HepG2 (cell line): Measurements from ENCODE around the gene SYS1. TPM values are rescaled to one million over a fixed set of nuclear protein-coding genes. Genes with fewer than 3 reads are reported as not detected.

Experiments used
- CBX5 ChIP-seq: sonication (generic); formaldehyde crosslinking; IDR thresholded peaks from 2 replicates; pipeline ENCODE4 v1.4.0; 2020; ENCODE audit warnings: missing genetic modification reagents, borderline replicate concordance
- ESRRA ChIP-seq: sonication (generic); formaldehyde crosslinking; IDR thresholded peaks from 2 replicates; pipeline ENCODE4 v1.5.1; 2020; ENCODE audit warnings: mild to moderate bottlenecking, low read depth, missing genetic modification reagents
- HDAC1 ChIP-seq: sonication (generic); formaldehyde crosslinking; IDR thresholded peaks from 2 replicates; pipeline ENCODE4 v1.5.1; 2020; ENCODE audit warnings: mild to moderate bottlenecking, missing genetic modification reagents
- IRF2 ChIP-seq: IDR thresholded peaks from 2 replicates; pipeline ENCODE4 v1.6.1; 2018; ENCODE audit warnings: missing genetic modification reagents, missing compliant biosample characterization
- KDM5B ChIP-seq: sonication (generic); formaldehyde crosslinking; IDR thresholded peaks from 2 replicates; pipeline ENCODE4 v1.4.0; 2020; ENCODE audit warnings: missing genetic modification reagents, mild to moderate bottlenecking, borderline replicate concordance
- MAFF ChIP-seq: IDR thresholded peaks from 2 replicates; pipeline ENCODE4 v1.6.1; 2011; ENCODE audit warnings: low read depth, low read length, improper control_type of control experiment
- MAFK ChIP-seq, 2 experiments: IDR thresholded peaks in 1 of 2; conservative IDR thresholded peaks in 1 of 2; 2 replicates each; pipeline ENCODE4 v1.6.1; 2011; ENCODE audit warnings: improper control_type of control experiment in 2 of 2, low read length in 2 of 2
- MATR3 ChIP-seq: sonication (generic); formaldehyde crosslinking; IDR thresholded peaks from 2 replicates; pipeline ENCODE4 v1.4.0; 2020; ENCODE audit warnings: missing genetic modification reagents
- MEIS2 ChIP-seq: sonication (generic); formaldehyde crosslinking; IDR thresholded peaks from 2 replicates; pipeline ENCODE4 v1.9.0; 2021; ENCODE audit warnings: mild to moderate bottlenecking, missing genetic modification reagents
- POGZ ChIP-seq: sonication (generic); formaldehyde crosslinking; IDR thresholded peaks from 2 replicates; pipeline ENCODE4 v1.4.0; 2020; ENCODE audit warnings: mild to moderate bottlenecking, missing genetic modification reagents
- POLR2G ChIP-seq: fragments of 200-400 bp; formaldehyde crosslinking; IDR thresholded peaks from 2 replicates; pipeline ENCODE4 v1.6.1; 2018; ENCODE audit warnings: mild to moderate bottlenecking, low read depth, low read length, moderate library complexity
- RAD21 ChIP-seq: fragments of 450-650 bp; formaldehyde crosslinking; IDR thresholded peaks from 2 replicates; pipeline ENCODE4 v1.5.0; 2020; ENCODE audit warnings: mild to moderate bottlenecking
- SMARCE1 ChIP-seq: fragments of 450-650 bp; IDR thresholded peaks from 2 replicates; pipeline ENCODE4 v1.6.1; 2017; ENCODE audit warnings: borderline replicate concordance
- STAG1 ChIP-seq: sonication (generic); formaldehyde crosslinking; IDR thresholded peaks from 2 replicates; pipeline ENCODE4 v1.4.0; 2020; ENCODE audit warnings: missing genetic modification reagents
- ZMYM3 ChIP-seq: sonication (generic); formaldehyde crosslinking; IDR thresholded peaks from 2 replicates; pipeline ENCODE4 v1.5.1; 2020; ENCODE audit warnings: mild to moderate bottlenecking, missing genetic modification reagents
- ZNF432 ChIP-seq: sonication (generic); formaldehyde crosslinking; IDR thresholded peaks from 2 replicates; pipeline ENCODE4 v1.5.0; 2020; ENCODE audit warnings: missing genetic modification reagents, mild to moderate bottlenecking, borderline replicate concordance
- ZNF451 ChIP-seq: sonication (generic); formaldehyde crosslinking; IDR thresholded peaks from 2 replicates; pipeline ENCODE4 v1.5.0; 2020; ENCODE audit warnings: mild to moderate bottlenecking, missing genetic modification reagents
- ZNF530 ChIP-seq: sonication (generic); formaldehyde crosslinking; IDR thresholded peaks from 2 replicates; pipeline ENCODE4 v1.5.0; 2020; ENCODE audit warnings: low read depth, mild to moderate bottlenecking, missing genetic modification reagents
- ZZZ3 ChIP-seq: sonication (generic); formaldehyde crosslinking; IDR thresholded peaks from 2 replicates; pipeline ENCODE4 v1.4.0; 2020; ENCODE audit warnings: missing genetic modification reagents, mild to moderate bottlenecking, borderline replicate concordance
- polyA plus RNA-seq, 8 experiments: library from polyadenylated mRNA; depleted of rRNA in 3 of 8; stranded (reverse) in 7 of 8; unstranded in 1 of 8; fragments of >200 nt; fragmentation: Illumina TruSeq in 4 of 8; extraction: Trizol in 4 of 8; gene quantifications; 2 replicates each; pipeline versions ENCODE4 v1.2.1 to v1.2.3, GENCODE V29; 2011 to 2016; ENCODE audit warnings: low read depth in 4 of 8, missing spikeins in 1 of 8, mixed read lengths in 1 of 8; ENCODE audit not compliant: insufficient read depth in 1 of 8
- total RNA-seq, 5 experiments: library from RNA; depleted of rRNA; stranded (reverse); fragments of >200 nt; fragmentation: Illumina TruSeq; extraction: Trizol; gene quantifications; 2 replicates each; pipeline ENCODE4 v1.2.3, GENCODE V29; 2016; ENCODE audit warnings: low read depth in 1 of 5
- TF ChIP-seq, protein P1 (sequence below): sonication (generic); formaldehyde crosslinking; IDR thresholded peaks from 2 replicates; pipeline ENCODE4 v1.4.0; 2020; ENCODE audit warnings: missing genetic modification reagents
- TF ChIP-seq, protein P2 (sequence below): sonication (generic); formaldehyde crosslinking; IDR thresholded peaks from 2 replicates; pipeline ENCODE4 v1.4.0; 2020; ENCODE audit warnings: mild to moderate bottlenecking, low read depth, missing genetic modification reagents
- TF ChIP-seq, protein P3 (sequence below): sonication (generic); IDR thresholded peaks from 2 replicates; pipeline ENCODE4 v1.6.1; 2016; ENCODE audit warnings: low read depth, borderline replicate concordance
- TF ChIP-seq, protein P4 (sequence below): sonication (generic); formaldehyde crosslinking; IDR thresholded peaks from 2 replicates; pipeline ENCODE4 v1.5.0; 2020; ENCODE audit warnings: missing genetic modification reagents
- TF ChIP-seq, protein P5 (sequence below): IDR thresholded peaks from 2 replicates; pipeline ENCODE4 v1.6.1; 2012; ENCODE audit warnings: inconsistent platforms

Gene SYS1
- total and polyA plus RNA-seq, 2 of the 13 experiments (the other 11 are each of a cell fraction or from before 2014, with no cell fraction given) = 38.3 to 65.6 TPM

DNA sequence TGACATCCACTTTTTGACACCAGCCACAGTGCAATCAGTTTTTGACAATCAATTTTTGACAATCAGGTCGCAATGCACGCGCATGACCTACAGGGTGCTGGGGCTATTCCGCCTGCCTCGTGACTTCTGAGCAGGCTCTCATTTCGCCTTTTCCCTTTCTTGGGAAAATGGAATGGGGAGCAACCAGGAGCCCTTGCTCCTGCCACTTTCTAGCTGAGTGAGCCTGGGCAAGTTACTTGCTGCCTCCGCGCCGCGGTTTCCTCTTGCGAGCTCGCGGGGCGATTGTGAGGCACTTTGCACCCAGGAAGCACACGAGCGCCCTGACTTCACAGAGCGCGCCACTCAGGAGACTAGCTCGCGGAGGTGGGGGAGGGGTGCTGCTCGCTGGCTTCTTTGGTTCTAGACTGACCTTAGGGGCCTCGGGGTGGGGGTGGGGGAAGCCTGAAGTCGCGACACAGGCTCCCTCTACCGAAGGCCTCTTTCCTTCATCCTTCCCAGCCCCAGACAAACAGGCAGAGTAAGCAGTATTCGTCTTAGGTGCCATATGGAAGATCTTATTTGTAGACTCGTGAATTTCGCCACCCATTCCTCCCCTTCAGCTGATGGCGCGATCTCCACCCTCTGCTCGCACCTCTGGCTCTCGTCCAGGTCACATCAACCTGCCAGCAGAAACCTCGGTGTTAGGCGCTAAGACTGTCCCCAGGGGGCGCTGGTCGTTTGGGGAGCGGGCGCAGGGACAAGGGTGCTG, 10.6 kb downstream of the SYS1 start (continued):
- TF ChIP-seq, protein P1, sequence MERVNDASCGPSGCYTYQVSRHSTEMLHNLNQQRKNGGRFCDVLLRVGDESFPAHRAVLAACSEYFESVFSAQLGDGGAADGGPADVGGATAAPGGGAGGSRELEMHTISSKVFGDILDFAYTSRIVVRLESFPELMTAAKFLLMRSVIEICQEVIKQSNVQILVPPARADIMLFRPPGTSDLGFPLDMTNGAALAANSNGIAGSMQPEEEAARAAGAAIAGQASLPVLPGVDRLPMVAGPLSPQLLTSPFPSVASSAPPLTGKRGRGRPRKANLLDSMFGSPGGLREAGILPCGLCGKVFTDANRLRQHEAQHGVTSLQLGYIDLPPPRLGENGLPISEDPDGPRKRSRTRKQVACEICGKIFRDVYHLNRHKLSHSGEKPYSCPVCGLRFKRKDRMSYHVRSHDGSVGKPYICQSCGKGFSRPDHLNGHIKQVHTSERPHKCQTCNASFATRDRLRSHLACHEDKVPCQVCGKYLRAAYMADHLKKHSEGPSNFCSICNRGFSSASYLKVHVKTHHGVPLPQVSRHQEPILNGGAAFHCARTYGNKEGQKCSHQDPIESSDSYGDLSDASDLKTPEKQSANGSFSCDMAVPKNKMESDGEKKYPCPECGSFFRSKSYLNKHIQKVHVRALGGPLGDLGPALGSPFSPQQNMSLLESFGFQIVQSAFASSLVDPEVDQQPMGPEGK = peak; percentile 66
- peak; percentile 41; the same call in 1 of the 2 replicates for TF ChIP-seq ESRRA
- TF ChIP-seq KDM5B (CRISPR knock-in tag) = peak; percentile 69; the same call in 1 of the 2 replicates
- TF ChIP-seq STAG1 (CRISPR knock-in tag) = peak; percentile 87
- TF ChIP-seq, protein P2, sequence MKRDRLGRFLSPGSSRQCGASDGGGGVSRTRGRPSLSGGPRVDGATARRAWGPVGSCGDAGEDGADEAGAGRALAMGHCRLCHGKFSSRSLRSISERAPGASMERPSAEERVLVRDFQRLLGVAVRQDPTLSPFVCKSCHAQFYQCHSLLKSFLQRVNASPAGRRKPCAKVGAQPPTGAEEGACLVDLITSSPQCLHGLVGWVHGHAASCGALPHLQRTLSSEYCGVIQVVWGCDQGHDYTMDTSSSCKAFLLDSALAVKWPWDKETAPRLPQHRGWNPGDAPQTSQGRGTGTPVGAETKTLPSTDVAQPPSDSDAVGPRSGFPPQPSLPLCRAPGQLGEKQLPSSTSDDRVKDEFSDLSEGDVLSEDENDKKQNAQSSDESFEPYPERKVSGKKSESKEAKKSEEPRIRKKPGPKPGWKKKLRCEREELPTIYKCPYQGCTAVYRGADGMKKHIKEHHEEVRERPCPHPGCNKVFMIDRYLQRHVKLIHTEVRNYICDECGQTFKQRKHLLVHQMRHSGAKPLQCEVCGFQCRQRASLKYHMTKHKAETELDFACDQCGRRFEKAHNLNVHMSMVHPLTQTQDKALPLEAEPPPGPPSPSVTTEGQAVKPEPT (CRISPR knock-in tag) = no peak
- peak; percentile 14; the same call in 1 of the 2 replicates for TF ChIP-seq HDAC1 (CRISPR knock-in tag)
- TF ChIP-seq POGZ = peak; percentile 45; the same call in 1 of the 2 replicates
- no peak for TF ChIP-seq ZNF432 (CRISPR knock-in tag)
- peak; percentile 26; the same call in 1 of the 2 replicates for TF ChIP-seq MAFF
- TF ChIP-seq, protein P3, sequence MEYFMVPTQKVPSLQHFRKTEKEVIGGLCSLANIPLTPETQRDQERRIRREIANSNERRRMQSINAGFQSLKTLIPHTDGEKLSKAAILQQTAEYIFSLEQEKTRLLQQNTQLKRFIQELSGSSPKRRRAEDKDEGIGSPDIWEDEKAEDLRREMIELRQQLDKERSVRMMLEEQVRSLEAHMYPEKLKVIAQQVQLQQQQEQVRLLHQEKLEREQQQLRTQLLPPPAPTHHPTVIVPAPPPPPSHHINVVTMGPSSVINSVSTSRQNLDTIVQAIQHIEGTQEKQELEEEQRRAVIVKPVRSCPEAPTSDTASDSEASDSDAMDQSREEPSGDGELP = peak; percentile 28; the same call in 1 of the 2 replicates
- peak; percentile 0 to 28; a peak in 1 of 4 replicates for TF ChIP-seq MAFK (conservative IDR thresholded peaks at IDR 0.05 in 1 of 2, IDR thresholded peaks at IDR 0.05 in 1 of 2; ENCODE audit: low read length in 2 of 2)
- peak; percentile 92 for TF ChIP-seq RAD21 (CRISPR knock-in tag)
- TF ChIP-seq, protein P4, sequence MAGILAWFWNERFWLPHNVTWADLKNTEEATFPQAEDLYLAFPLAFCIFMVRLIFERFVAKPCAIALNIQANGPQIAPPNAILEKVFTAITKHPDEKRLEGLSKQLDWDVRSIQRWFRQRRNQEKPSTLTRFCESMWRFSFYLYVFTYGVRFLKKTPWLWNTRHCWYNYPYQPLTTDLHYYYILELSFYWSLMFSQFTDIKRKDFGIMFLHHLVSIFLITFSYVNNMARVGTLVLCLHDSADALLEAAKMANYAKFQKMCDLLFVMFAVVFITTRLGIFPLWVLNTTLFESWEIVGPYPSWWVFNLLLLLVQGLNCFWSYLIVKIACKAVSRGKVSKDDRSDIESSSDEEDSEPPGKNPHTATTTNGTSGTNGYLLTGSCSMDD = no peak
- peak; percentile 69; the same call in 1 of the 2 replicates for TF ChIP-seq ZMYM3 (CRISPR knock-in tag)
- TF ChIP-seq ZZZ3 (CRISPR knock-in tag) = no peak
- TF ChIP-seq, protein P5, sequence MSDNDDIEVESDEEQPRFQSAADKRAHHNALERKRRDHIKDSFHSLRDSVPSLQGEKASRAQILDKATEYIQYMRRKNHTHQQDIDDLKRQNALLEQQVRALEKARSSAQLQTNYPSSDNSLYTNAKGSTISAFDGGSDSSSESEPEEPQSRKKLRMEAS = peak; percentile 19; the same call in 1 of the 2 replicates
- peak; percentile 80 for TF ChIP-seq MEIS2
- no peak for TF ChIP-seq ZNF530 (CRISPR knock-in tag)
- TF ChIP-seq ZNF451 (CRISPR knock-in tag) = no peak
- no peak for TF ChIP-seq POLR2G
- TF ChIP-seq SMARCE1 = no peak
- TF ChIP-seq MATR3 = no peak
- peak; percentile 77; the same call in 1 of the 2 replicates for TF ChIP-seq CBX5
- TF ChIP-seq IRF2 (CRISPR knock-in tag) = peak; percentile 66; the same call in 1 of the 2 replicates
